HepG2 (cell line): ENCODE data around the gene TBL3. TPM values are rescaled to one million over a fixed set of nuclear protein-coding genes. Genes with fewer than 3 reads are reported as not detected.

Source experiments
- FLYWCH1 ChIP-seq: sonication (generic); formaldehyde crosslinking; IDR thresholded peaks from 2 replicates; pipeline ENCODE4 v1.8.1; 2023; ENCODE audit warnings: mild to moderate bottlenecking, missing genetic modification reagents
- FOXC1 ChIP-seq: sonication (generic); formaldehyde crosslinking; IDR thresholded peaks from 2 replicates; pipeline ENCODE4 v1.8.0; 2022; ENCODE audit warnings: mild to moderate bottlenecking, missing genetic modification reagents, borderline replicate concordance
- MXI1 ChIP-seq: IDR thresholded peaks from 3 replicates; pipeline ENCODE4 v1.6.1; 2012; ENCODE audit warnings: low read depth, low read length, inconsistent platforms, borderline replicate concordance
- NCOA1 ChIP-seq: sonication (generic); formaldehyde crosslinking; IDR thresholded peaks from 2 replicates; pipeline ENCODE4 v1.9.0; 2021; ENCODE audit warnings: missing genetic modification reagents
- SKI ChIP-seq: fragments of 450-650 bp; IDR thresholded peaks from one replicate; pipeline ENCODE4 v1.6.1; 2018; ENCODE audit warnings: mild to moderate bottlenecking; ENCODE audit not compliant: partially characterized antibody
- SKIL ChIP-seq: sonication (generic); formaldehyde crosslinking; IDR thresholded peaks from 2 replicates; pipeline ENCODE4 v1.8.0; 2022; ENCODE audit warnings: missing genetic modification reagents, mild to moderate bottlenecking, moderate library complexity, borderline replicate concordance
- SRF ChIP-seq: IDR thresholded peaks from 2 replicates; pipeline ENCODE4 v1.6.1; 2011; ENCODE audit warnings: mild to moderate bottlenecking, low read depth, low read length, moderate library complexity
- TBX2 ChIP-seq: sonication (generic); formaldehyde crosslinking; IDR thresholded peaks from 2 replicates; pipeline ENCODE4 v1.5.0; 2020; ENCODE audit warnings: missing genetic modification reagents, mild to moderate bottlenecking, borderline replicate concordance
- TERF1 ChIP-seq: sonication (generic); formaldehyde crosslinking; IDR thresholded peaks from 2 replicates; pipeline ENCODE4 v1.8.0; 2022; ENCODE audit warnings: mild to moderate bottlenecking, missing genetic modification reagents, moderate library complexity
- ZBTB21 ChIP-seq: sonication (generic); formaldehyde crosslinking; IDR thresholded peaks from 2 replicates; pipeline ENCODE4 v1.4.0; 2020; ENCODE audit warnings: missing genetic modification reagents
- ZNF563 ChIP-seq: sonication (generic); formaldehyde crosslinking; IDR thresholded peaks from 2 replicates; pipeline ENCODE4 v1.8.0; 2022; ENCODE audit warnings: mild to moderate bottlenecking, moderate library complexity, missing genetic modification reagents
- ZNF746 ChIP-seq: sonication (generic); formaldehyde crosslinking; IDR thresholded peaks from 2 replicates; pipeline ENCODE4 v1.8.0; 2022; ENCODE audit warnings: mild to moderate bottlenecking, missing genetic modification reagents
- ZNF841 ChIP-seq: sonication (generic); formaldehyde crosslinking; IDR thresholded peaks from 2 replicates; pipeline ENCODE4 v1.8.1; 2023; ENCODE audit warnings: missing genetic modification reagents, borderline replicate concordance
- polyA plus RNA-seq, 8 experiments: library from polyadenylated mRNA; depleted of rRNA in 3 of 8; stranded (reverse) in 7 of 8; unstranded in 1 of 8; fragments of >200 nt; fragmentation: Illumina TruSeq in 4 of 8; extraction: Trizol in 4 of 8; gene quantifications; 2 replicates each; pipeline versions ENCODE4 v1.2.1 to v1.2.3, GENCODE V29; 2011 to 2016; ENCODE audit warnings: low read depth in 4 of 8, missing spikeins in 1 of 8, mixed read lengths in 1 of 8; ENCODE audit not compliant: insufficient read depth in 1 of 8
- total RNA-seq, 5 experiments: library from RNA; depleted of rRNA; stranded (reverse); fragments of >200 nt; fragmentation: Illumina TruSeq; extraction: Trizol; gene quantifications; 2 replicates each; pipeline ENCODE4 v1.2.3, GENCODE V29; 2016; ENCODE audit warnings: low read depth in 1 of 5
- TF ChIP-seq, protein P1 (sequence below): sonication (generic); formaldehyde crosslinking; IDR thresholded peaks from 2 replicates; pipeline ENCODE4 v1.4.0; 2020; ENCODE audit warnings: mild to moderate bottlenecking, missing genetic modification reagents
- TF ChIP-seq, protein P2 (sequence below): sonication (generic); formaldehyde crosslinking; IDR thresholded peaks from 2 replicates; pipeline ENCODE4 v1.9.0; 2022; ENCODE audit warnings: missing genetic modification reagents, mild to moderate bottlenecking, borderline replicate concordance
- TF ChIP-seq, protein P3 (sequence below): sonication (generic); formaldehyde crosslinking; IDR thresholded peaks from 2 replicates; pipeline ENCODE4 v1.4.0; 2020; ENCODE audit warnings: mild to moderate bottlenecking, missing genetic modification reagents, borderline replicate concordance

TBL3 gene
- total and polyA plus RNA-seq, 2 of the 13 experiments (the other 11 are each of a cell fraction or from before 2014, with no cell fraction given), result 16.8 to 38.0 TPM

- TF ChIP-seq, protein P1, sequence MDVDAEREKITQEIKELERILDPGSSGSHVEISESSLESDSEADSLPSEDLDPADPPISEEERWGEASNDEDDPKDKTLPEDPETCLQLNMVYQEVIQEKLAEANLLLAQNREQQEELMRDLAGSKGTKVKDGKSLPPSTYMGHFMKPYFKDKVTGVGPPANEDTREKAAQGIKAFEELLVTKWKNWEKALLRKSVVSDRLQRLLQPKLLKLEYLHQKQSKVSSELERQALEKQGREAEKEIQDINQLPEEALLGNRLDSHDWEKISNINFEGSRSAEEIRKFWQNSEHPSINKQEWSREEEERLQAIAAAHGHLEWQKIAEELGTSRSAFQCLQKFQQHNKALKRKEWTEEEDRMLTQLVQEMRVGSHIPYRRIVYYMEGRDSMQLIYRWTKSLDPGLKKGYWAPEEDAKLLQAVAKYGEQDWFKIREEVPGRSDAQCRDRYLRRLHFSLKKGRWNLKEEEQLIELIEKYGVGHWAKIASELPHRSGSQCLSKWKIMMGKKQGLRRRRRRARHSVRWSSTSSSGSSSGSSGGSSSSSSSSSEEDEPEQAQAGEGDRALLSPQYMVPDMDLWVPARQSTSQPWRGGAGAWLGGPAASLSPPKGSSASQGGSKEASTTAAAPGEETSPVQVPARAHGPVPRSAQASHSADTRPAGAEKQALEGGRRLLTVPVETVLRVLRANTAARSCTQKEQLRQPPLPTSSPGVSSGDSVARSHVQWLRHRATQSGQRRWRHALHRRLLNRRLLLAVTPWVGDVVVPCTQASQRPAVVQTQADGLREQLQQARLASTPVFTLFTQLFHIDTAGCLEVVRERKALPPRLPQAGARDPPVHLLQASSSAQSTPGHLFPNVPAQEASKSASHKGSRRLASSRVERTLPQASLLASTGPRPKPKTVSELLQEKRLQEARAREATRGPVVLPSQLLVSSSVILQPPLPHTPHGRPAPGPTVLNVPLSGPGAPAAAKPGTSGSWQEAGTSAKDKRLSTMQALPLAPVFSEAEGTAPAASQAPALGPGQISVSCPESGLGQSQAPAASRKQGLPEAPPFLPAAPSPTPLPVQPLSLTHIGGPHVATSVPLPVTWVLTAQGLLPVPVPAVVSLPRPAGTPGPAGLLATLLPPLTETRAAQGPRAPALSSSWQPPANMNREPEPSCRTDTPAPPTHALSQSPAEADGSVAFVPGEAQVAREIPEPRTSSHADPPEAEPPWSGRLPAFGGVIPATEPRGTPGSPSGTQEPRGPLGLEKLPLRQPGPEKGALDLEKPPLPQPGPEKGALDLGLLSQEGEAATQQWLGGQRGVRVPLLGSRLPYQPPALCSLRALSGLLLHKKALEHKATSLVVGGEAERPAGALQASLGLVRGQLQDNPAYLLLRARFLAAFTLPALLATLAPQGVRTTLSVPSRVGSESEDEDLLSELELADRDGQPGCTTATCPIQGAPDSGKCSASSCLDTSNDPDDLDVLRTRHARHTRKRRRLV, result no peak
- TF ChIP-seq FOXC1 (CRISPR knock-in tag), result no peak
- TF ChIP-seq ZNF563 (CRISPR knock-in tag), result no peak
- peak; percentile 48; the same call in 2 of the 3 replicates for TF ChIP-seq MXI1
- no peak for TF ChIP-seq SKI
- TF ChIP-seq, protein P2, sequence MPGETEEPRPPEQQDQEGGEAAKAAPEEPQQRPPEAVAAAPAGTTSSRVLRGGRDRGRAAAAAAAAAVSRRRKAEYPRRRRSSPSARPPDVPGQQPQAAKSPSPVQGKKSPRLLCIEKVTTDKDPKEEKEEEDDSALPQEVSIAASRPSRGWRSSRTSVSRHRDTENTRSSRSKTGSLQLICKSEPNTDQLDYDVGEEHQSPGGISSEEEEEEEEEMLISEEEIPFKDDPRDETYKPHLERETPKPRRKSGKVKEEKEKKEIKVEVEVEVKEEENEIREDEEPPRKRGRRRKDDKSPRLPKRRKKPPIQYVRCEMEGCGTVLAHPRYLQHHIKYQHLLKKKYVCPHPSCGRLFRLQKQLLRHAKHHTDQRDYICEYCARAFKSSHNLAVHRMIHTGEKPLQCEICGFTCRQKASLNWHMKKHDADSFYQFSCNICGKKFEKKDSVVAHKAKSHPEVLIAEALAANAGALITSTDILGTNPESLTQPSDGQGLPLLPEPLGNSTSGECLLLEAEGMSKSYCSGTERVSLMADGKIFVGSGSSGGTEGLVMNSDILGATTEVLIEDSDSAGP (CRISPR knock-in tag), result peak; percentile 36
- no peak for TF ChIP-seq SKIL (CRISPR knock-in tag)
- TF ChIP-seq ZNF841 (CRISPR knock-in tag), result no peak
- no peak for TF ChIP-seq SRF
- no peak for TF ChIP-seq ZBTB21 (CRISPR knock-in tag)
- no peak for TF ChIP-seq ZNF746 (CRISPR knock-in tag)
- TF ChIP-seq, protein P3, sequence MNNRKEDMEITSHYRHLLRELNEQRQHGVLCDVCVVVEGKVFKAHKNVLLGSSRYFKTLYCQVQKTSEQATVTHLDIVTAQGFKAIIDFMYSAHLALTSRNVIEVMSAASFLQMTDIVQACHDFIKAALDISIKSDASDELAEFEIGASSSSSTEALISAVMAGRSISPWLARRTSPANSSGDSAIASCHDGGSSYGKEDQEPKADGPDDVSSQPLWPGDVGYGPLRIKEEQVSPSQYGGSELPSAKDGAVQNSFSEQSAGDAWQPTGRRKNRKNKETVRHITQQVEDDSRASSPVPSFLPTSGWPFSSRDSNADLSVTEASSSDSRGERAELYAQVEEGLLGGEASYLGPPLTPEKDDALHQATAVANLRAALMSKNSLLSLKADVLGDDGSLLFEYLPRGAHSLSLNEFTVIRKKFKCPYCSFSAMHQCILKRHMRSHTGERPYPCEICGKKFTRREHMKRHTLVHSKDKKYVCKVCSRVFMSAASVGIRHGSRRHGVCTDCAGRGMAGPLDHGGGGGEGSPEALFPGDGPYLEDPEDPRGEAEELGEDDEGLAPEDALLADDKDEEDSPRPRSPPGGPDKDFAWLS (CRISPR knock-in tag), result no peak
- no peak for TF ChIP-seq TERF1 (CRISPR knock-in tag)
- no peak for TF ChIP-seq NCOA1 (CRISPR knock-in tag)
- no peak for TF ChIP-seq TBX2 (CRISPR knock-in tag)
- TF ChIP-seq FLYWCH1 (CRISPR knock-in tag), result no peak
These were observed 25.1 kb upstream of the TBL3 start (continued) for GRCh38 chr16:1946495-1947368.
